ENCODE results near the gene MAP3K4.

DNA sequence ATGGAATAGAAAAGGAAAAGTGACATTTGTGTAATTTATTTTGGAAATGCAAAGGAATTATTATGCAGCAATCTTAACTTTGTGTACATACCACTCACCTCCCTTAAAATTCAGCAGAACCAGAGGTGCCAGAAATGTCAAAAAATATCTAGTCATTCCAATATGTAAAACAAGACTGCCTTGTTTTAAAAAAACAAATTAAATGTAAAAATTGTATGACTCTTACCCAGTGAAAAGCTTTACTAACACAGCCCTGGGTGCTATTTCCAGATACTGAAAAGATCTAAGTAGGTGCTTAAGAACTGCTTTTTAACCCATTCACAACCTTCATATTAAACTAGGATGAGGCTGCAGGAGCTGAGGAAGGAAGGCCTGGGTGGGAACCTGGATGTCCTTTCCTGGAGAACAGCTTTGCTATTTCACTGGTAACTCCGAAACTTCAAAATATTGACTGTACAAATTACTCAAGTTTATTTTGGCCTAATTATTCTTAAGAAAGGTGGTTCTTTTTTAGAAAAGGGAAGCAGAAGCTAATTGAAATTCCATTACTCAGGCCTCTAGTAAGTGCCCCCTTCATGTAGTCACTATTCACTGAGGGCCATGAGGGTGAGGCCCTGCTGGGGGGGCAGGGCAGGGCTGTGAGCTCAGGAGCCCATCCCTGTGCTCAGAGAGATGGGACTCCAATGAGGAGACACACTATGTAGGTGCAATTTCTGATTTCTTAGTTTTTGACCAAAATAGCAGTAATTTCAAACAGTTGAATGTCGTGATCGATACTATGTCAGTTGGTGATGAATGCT is 139.6 kb downstream of the MAP3K4 start:
- TF ChIP-seq, protein P1, sequence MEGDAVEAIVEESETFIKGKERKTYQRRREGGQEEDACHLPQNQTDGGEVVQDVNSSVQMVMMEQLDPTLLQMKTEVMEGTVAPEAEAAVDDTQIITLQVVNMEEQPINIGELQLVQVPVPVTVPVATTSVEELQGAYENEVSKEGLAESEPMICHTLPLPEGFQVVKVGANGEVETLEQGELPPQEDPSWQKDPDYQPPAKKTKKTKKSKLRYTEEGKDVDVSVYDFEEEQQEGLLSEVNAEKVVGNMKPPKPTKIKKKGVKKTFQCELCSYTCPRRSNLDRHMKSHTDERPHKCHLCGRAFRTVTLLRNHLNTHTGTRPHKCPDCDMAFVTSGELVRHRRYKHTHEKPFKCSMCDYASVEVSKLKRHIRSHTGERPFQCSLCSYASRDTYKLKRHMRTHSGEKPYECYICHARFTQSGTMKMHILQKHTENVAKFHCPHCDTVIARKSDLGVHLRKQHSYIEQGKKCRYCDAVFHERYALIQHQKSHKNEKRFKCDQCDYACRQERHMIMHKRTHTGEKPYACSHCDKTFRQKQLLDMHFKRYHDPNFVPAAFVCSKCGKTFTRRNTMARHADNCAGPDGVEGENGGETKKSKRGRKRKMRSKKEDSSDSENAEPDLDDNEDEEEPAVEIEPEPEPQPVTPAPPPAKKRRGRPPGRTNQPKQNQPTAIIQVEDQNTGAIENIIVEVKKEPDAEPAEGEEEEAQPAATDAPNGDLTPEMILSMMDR (IDR thresholded peaks at IDR 0.05), result no peak
- TF ChIP-seq POLR2A (IDR thresholded peaks at IDR 0.05), result no peak
- no peak for TF ChIP-seq POLR2AphosphoS5 (IDR thresholded peaks at IDR 0.05)
